B cell (primary cell): ENCODE data around the gene ZNF79.

Experiments used
- CTCF ChIP-seq: fragments of 200-600 bp; IDR thresholded peaks from one replicate; pipeline ENCODE4 v1.8.0; 2022; ENCODE audit warnings: antibody characterized with exemption, mild to moderate bottlenecking
- EZH2 ChIP-seq: IDR thresholded peaks from 2 replicates; pipeline ENCODE4 v1.6.1; 2012; ENCODE audit warnings: borderline replicate concordance, low read depth, mild to moderate bottlenecking, moderate library complexity, low read length; ENCODE audit not compliant: insufficient read depth, poor library complexity, severe bottlenecking

GRCh38 chr9:127418037-127418471 lies 6.1 kb upstream of the ZNF79 start:
- TF ChIP-seq CTCF (peak; percentile 22), EZH2 (no peak)
